ENCODE data around the gene RFESD.

GRCh38 chr5:95627971-95628810, 18.4 kb upstream of the RFESD start:
- no peak for TF ChIP-seq CTCF (IDR thresholded peaks at IDR 0.05)
- TF ChIP-seq EZH2 (IDR thresholded peaks at IDR 0.05; ENCODE audit: borderline replicate concordance, insufficient read depth, low read depth, low read length, poor library complexity, severe bottlenecking): no peak
